Measurements from ENCODE around the gene EEIG2.

Gene EEIG2

GRCh38 chr1:108585313-108585712, 25.4 kb downstream of the EEIG2 start:
- no peak for DNase-seq

- no peak for DNase-seq
Measured at GRCh38 chr1:108590441-108590840, 30.5 kb downstream of the EEIG2 start.

DNA sequence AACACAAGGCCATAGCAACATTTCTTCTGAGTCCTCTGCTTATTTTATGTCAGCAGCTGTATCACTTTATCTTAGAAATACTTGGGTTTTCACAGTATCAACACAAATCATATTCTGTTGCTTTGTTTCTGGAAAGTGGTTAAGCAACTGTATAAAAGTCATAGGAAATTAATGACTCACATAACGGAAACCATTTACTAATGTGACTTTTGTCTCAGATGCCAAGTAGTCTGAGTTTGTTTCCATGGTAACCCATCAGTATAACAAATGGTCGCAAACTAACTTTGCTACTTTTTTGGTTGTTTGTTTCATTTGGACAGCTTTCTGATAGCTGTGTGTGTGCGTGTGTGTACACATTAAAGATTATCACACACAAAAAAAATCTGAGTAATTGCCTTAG, 31.1 kb downstream of the EEIG2 start:
- peak; percentile 70 for DNase-seq

GRCh38 chr1:108591466-108591865, 31.6 kb downstream of the EEIG2 start:
- no peak for DNase-seq

DNA sequence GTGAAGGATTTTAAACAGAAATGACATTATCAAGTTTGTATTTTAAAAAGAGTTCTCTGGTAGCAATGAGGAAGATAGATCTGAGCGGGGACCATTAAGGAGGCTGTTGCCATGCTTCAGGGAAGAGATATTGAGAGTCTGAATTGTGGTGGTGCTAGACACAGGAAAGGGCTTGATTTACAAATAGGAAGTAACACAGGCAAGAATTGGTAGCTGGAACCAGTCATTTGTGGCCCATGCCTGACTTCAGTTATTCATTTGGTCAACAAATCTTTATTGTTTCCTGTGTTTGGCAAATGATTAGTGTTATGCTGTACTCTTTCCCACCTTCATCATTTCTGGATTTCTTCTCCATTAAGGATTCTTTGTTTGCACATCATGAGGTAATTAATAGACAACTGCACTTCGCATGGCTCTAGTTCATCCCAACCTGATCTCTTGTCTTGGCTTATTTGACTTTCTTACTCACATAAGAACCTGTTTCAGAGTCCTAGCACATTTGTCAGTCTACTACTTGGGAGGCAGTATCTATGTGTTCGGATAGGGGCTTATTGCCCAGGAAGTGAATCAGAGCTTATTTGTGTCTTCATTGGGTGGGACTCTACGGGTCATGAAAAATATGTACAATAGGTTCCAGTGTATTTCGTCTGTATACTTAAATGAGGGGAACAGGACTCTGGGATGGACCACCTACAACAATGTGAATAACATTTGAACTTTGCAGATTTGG, 32.3 kb downstream of the EEIG2 start:
- no peak for DNase-seq

DNA sequence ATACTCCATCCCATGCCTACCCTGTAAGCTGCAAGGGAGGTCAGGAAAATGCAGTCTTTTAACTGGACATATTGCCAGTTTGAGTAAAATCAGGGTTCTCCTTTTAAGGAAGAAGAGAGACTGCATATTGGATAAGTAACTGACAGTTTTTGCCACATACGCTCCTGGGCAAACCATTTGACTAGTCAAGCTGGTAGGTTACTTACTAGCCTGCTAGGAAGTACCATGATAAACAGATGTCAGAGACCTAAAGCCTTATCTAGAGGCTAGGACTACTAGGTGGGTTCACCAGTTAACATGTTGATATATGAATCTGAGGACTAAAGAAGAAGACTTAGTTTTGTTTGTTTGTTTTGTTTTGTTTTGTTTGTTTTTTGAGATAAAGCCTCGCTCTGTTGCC, 33.5 kb downstream of the EEIG2 start:
- DNase-seq: no peak

- no peak for DNase-seq
Measured at GRCh38 chr1:108595507-108595906, 35.6 kb downstream of the EEIG2 start.

DNA sequence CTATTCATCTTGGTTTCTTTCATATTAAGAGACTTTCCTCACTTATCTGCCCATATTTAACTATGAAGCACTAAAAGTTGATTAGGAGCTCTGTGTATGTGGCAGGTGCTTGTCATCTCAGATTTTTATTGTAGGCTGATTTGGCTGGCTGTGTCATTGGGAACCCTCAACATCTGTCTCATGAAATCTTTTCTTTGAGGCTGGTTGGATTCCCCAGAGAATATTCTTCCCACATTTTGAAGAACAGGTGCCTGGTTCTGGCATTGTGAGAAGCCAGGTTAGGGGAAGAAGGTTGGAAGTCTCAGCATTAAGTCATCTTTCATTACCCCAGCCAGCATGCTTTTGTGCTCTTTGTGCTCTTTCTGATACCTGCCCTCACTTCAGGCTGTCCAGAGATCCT, 37.1 kb downstream of the EEIG2 start:
- DNase-seq: no peak

DNA sequence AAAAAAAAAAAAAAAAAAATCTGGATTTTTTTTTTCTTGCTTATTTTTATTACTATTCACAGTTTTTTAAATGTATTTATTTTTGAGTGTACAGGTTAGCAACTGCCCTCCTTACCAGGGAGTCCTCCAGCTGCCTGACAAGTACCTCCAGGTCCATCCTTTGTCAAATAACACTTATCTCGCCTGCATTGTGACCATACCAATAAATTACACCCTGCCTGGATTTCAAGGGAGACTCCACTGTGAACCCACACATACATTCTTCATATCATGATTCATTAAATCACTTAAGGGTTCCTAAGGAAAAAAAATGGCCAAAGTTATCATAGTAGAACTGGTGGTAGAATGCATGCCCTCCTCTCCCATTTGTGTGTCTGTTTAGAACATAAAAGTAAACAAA, 38.4 kb downstream of the EEIG2 start:
- no peak for DNase-seq

DNA sequence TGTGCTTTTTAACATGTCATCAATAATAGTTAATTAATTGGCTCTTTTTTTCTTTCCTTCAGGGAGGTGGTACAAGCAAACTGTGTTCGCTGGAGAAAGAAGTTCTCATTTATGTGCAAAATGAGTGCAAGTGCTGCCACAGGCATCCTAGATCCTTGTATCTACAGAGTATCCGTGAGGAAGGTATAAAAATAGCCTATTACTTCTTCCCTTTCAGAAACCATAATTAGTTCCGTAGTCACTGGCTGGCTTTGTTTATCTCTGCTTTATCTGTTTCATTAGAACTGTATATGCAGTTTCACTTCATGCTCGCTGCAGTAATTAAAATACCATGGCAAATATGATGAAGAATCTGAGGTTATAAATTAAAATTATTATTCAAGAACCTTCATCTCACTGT, 40.6 kb downstream of the EEIG2 start:
- no peak for DNase-seq

GRCh38 chr1:108601708-108602410, 42.0 kb downstream of the EEIG2 start:
- DNase-seq: no peak

DNA sequence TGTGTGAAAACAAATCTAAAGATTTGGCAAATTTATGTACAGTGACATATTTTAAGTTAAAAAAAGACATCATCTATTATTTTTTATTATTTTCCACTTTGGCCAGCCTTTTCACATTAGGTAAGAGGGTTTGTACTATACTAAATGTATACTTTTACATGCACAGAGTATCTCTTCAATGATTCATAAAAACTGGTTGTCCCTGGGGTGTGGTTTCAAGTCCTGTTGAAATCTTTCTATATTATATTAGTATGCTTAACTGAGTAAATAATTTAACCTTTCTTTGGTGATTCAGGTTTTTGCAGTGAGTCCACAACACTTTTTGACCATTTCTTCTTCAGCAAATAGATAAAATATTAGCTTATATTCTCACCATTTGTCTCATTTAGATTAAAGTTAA, 45.7 kb downstream of the EEIG2 start:
- no peak for DNase-seq

DNA sequence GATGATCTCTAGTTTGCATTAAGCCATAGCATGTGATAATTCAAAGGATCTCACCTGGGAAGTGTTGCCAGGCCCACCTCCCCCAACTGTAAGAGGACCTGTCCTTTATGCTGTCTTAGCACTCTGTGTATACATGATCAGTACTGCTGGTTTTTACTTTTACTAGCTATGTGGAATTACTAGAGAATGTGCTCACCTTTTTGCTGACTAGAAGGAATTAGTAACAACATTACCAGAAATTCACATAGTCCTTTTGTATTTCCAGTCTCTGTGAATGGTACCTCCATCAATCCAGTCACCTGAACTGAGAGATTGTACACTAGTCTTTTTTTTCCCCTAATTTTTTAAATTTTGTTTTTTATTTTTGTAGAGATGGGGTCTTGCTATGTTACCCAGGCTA, 46.6 kb downstream of the EEIG2 start:
- DNase-seq: no peak

GRCh38 chr1:108609483-108610049, 49.7 kb downstream of the EEIG2 start:
- DNase-seq: no peak

Data from hematopoietic multipotent progenitor cell treated with erythropoietin and hydrocortisone succinate and interleukin-3 and kit ligand, for 8 days (in vitro differentiated cells).